HG03025 (cell line): Measurements from ENCODE around the gene ADRB2.

Source experiments
- ATAC-seq: cut with Tn5 transposase; IDR thresholded peaks from one replicate; pipeline ENCODE4 v1.9.1; 2021; ENCODE audit warnings: mild to moderate bottlenecking, moderate library complexity; ENCODE audit not compliant: unreplicated experiment, low FRiP score

The ADRB2 gene

DNA sequence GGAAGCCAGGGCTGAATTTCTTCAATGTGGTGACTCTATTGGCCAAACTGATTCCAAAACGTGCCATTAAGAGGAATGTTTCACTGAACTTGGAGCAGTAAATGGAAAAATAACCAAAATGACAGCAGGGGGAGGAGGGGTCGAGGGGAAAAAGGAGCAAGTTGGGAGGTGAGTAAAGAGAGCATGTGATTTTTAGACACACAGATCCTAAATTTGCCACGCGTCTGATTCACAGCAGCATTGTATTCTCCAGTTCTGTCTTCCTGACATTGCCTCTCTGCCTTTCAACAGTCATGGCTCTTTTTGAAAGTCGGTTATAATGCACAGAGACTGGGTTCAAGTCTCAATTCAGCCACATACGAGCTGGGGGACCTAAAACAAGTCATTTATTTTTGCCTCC lies 22.0 kb upstream of the ADRB2 start:
- ATAC-seq, result no peak

DNA sequence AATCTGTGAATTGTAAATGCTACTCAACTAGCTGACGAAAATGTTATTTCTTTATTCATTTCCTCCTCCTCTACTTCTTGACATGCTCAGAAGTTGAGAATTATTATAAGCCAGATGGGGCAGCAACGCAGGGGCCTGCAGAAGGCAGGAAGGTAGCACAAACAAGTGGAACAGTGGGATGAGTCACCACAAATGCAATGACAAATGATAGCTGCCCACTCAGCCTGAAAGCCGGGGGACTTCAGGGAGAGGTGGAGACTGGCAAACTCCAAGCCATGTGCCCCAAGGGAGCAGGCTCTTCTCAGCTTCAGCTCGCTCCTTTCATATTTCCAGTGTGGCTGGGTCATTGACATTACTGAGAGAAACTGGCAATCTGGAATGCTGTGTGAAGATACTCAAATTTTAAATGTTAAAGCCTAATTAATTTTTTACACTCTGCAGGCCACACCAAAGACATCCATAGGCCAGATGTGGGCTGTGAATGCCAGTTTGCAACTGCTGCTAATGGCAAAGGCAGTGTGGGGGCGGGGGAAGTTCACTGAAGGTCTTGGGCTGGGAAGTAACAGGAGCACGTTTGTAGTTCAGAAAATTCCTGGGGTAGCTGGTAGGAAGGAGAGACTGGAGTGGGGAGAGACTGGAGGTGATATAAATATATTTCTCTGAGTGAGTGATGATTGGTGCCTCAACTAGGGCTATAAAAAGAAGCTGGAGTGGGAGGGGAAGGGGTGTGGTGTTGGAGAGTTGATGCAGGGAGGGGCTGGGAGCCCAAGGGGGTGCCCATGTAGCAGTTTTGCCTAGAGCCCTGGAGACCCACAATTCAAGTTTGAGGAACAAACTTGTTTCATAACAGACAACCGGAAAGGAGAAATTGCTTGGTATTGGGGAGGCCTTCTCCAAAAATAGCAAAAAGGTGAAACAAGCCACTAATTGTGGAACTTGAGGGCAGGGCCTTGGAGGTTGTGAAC lies 20.8 kb upstream of the ADRB2 start:
- peak; percentile 29 for ATAC-seq

DNA sequence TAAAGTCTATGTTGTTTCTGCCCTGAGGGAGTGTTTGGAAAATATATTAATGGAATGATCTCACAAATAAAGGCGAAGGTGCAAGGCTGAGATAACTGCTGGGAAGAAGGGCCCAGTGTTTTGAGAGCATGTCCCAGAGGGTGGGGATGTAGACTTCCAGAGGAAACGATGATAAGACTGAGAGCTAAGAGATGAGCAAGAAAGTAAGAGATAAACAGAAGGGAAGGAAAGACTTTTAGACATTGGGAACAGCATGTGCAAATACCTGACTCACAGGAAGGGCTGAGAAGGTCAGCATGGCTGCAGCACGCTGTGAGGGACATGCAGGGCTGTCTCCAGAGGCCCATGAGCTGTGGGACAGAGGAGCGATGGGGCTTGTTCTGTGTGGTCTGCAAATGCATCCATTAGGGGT lies 19.9 kb upstream of the ADRB2 start:
- ATAC-seq, result no peak

DNA sequence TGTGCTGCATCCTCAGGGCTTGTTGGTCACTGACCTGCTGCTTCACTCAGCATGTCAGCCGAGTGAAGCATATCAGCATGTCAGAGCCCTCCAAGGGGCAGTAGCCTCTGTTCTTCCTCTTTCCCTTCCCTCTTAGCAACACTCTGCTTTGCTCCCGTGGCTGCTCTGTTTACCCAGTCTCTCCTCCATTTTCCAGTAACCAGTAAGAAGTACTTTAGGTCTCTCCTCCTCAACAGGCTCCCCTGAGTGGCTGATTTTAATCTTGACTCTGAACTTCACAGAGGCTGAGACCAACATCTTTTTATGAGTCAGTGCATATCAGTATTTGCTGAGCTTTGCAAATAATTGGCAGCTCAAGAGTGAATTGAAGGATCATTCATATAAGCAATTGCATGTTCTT lies 18.6 kb upstream of the ADRB2 start:
- ATAC-seq, result no peak

DNA sequence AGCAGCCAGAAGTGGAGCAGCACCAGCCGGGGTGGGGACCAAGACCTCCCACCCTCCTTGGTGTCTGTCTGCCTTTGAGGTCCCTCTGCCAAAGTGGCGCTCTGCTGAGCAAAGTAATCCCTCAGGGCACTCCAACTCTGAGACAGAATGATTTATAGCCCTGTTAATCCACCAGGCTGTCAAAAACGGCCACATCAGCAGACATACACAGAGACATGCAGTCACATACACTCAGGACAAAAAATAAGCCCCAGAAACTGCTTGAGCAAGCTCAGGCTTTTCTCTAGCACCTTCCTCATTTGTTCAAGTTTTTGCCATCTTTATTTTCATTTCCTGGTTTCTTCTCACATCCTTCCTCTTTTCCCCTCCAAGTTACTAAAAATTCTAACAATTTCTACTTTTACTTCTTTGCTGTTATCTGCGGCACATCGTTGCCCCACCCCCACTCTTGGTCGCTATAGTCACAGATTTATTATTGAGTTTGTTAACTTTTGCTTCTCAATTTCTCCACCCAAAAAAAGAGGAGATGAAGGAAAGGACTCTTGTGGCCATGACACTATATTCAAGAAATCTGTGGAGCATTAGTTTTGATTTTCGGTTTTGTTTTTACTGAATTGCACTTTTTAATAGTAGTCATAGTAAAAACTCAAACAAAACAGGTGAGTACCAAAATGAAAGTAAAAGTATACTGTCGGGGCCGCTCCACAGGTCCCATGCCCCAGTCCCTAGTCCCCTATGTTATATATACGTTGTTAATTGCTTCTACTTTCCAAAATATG lies 17.4 kb upstream of the ADRB2 start:
- ATAC-seq, result peak; percentile 66

DNA sequence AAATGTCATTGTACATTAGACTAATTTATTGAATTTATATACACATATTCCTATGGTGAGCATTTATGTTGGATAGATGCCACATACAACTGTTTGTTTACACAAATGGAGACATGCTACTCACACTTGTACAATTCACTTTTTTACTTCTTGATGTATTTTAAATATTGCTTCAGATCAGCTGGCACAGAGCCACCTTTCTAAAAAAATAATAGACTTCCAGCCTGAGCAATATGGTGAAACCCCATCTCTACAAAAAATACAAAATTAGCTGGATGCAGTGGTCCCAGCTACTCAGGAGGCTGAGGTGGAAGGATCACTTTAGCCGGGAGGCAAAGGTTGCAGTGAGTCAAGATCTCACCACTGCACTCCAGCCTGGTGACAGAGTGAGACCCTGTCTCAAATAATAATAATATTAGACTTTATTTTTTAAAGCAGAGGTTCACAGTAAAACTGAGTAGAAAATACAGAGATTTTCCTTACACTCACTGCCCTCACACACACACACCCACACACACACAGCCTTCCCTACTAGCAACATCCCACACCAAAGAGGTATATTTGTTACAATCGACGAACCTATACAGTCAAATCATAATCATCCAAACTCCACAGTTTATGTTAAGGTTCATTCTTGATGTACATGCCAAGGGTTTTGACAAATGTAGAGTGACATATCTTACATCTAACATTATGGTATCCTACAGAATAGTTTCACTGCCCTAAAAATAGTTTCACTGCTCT lies 16.5 kb upstream of the ADRB2 start:
- ATAC-seq, result no peak

DNA sequence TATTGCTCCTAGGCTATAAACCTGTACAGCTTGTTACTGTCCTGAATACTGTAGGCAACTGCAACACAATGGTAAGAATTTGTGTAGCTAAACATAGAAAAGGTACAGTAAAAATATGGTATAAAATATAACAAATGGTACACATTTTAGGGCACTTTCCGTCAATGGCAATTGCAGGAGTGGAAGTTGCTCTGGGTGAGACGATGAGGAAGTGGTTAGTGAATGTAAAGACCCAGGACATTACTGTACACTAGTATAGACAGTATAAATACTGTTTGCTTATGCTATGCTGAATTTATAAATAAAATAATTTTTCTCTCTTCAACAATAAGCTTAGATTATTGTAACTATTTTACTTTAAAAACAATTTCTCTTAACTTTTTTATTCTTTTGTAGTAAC lies 15.6 kb upstream of the ADRB2 start:
- no peak for ATAC-seq

DNA sequence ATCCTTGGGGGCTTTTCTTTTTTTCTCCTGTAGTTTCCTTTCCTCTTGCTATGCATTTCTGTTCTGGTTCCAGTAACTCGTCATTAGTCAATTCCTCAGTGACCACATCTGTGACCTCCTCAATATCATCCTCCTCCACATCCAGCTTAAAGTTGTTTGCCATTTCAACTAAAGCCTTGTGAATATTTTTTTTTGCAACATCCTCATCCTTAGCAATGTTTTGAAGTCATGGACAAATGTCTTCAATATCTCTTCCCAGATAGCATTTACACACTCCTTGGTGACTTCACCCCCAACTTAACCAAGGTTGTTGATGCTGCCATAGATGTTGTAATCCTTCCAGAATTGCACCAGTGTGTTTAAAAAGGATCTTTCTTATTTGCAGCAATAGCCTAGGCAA lies 14.7 kb upstream of the ADRB2 start:
- no peak for ATAC-seq

DNA sequence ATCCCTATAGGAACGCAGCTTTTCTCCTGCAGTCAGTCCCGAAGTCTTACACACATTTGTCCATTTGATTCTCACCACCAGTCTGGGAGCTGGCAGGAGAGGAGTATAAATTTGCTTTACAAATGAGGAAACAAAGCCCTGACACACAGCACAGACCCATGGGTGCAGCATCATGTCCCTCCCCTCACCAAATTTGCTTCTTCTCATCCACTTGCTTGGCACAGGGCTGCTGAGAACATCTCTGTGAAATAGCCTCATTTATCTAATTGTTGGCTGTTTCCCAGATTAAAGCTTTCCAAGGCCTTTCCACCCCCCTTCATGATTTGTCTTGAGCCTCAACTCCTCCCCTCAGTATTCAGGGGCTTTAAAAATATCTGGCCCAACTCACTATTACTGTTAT lies 11.3 kb upstream of the ADRB2 start:
- no peak for ATAC-seq

DNA sequence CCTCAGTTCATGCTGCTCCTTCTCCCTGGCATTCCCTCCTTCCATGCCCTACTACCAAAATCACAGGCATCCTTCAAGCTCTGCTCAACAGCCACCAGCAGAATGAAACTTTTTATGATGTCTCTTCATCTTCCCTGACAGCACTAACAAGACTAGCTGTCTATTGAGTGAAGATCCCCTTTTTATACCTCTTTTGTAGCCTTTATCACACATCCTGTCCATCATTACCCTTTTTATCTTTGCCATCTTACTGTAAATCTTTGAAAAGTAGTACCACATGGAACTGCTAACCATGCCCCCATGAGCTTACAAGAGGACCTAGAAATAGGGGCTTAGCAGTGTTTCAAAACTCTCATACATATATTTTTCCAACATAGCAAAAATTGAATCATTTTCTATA lies 10.8 kb upstream of the ADRB2 start:
- no peak for ATAC-seq

DNA sequence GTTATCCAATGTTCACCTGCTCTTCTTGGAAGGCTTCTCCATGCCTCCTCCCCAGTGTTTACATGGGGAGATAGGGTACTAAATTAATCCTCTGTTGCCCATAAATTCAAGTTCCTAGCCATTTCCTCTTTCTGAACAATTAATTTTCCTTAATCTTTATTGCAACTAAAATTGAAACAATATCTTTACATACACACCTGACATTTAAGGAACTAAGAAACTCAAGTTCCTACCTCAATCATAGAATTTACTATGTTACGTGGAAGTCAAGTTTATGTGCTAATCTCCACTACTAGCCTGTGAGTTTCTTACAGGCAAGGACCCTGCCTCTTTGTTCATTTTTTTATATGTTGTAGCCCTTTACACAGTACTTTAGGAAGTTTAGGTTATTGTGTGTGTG lies 10.1 kb upstream of the ADRB2 start:
- ATAC-seq, result no peak

DNA sequence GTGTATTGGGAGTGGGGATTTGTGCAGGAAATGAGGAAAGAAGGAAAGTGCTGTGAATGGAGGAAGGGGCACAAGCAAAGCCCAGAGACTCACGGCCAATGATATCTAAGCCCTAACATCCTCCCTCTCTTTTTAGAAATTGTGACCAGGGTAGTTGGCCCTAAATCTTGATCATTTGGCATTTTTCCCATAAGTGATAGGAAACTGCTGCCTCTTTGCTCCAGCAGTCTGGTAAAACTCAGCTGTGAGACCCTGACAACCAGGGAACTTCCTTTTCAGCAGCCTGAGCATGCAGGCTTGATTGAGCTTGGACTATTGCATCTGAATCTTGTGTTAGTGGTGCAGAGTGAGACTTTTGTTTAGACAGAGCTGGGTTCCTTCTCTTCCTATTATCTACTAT lies 9.6 kb upstream of the ADRB2 start:
- no peak for ATAC-seq

DNA sequence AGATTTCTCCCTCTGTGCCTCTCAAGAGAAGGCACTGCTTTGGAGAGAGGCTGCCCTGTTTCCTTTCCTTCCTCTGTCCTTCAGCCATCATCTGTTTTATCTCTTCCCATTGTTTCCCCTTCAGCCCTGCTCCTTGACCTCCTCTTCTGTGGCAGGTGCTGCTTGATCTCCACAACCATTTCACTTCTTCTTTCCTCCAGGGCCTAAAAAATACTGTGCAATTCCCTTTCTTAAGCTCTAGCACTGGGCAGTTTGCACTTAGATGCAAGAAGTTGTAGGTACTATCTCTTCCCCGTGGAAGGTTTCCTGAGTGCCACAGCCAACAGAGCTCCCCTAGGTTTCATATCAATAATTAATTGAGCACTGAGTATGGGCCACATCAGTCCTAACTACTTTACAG lies 8.8 kb upstream of the ADRB2 start:
- no peak for ATAC-seq

DNA sequence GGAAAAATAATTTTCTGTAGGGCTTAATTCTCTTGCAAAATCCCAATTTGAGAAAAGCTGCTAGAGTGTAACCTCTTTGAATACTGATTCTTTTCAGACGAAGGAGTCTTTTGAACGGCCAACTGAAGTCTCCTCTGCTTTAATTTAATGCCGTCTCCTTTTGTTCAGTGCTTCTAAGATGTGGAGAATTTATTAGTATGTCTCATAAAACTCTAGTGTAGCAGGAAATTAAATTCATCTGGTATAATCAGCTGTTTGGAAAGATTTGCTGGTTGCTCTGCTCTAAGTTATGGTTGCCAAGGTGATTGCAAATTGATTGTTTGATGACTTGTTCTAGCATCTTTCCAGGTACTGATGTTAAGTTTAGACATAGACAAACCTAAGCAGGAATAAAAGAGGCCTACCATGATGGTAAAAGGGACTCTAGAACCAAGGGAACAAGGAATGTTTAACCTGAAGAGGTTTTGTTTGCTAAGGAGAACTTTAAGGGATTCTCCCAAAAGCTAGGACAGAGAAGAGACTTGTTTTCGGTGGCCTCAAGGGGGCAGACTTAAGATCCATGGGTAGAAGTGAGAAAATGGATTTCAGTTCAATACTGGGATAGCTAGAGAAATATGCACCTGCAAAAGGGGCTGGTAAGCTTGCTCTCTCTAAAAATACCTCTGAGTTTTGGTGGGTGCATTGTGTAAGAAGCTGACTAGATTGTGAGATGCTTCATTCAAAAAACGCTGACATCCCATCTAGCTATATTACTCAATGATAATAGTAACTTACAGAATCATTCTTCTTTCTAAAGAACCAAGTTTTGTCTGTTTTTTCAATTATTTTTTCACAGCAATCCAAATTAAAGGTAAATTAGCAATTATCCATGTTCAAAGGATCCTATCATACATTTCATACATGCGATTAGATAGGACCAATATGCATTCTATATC lies 5.7 kb upstream of the ADRB2 start:
- no peak for ATAC-seq

DNA sequence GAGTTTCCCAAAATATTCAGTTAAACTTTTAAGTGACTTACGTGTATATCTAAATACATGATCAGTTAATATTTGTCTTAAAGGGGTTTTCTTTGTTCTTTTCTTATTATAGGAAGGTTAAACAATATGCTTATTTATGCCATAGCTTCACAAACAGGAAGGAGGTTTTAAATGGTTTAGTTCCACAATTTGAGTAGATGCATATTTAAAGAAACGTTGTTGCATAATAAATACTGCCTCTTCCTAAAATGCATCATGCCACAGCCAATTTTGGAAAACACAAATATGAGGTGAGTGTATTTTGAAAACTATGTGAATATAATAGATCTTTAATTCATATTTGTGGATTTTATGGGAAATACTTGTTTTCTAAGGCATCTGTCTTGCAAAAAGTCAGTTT lies 2.5 kb upstream of the ADRB2 start:
- no peak for ATAC-seq

DNA sequence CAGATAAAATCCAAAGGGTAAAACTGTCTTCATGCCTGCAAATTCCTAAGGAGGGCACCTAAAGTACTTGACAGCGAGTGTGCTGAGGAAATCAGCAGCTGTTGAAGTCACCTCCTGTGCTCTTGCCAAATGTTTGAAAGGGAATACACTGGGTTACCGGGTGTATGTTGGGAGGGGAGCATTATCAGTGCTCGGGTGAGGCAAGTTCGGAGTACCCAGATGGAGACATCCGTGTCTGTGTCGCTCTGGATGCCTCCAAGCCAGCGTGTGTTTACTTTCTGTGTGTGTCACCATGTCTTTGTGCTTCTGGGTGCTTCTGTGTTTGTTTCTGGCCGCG lies 727 bp upstream of the ADRB2 start:
- ATAC-seq, result peak; percentile 13

DNA sequence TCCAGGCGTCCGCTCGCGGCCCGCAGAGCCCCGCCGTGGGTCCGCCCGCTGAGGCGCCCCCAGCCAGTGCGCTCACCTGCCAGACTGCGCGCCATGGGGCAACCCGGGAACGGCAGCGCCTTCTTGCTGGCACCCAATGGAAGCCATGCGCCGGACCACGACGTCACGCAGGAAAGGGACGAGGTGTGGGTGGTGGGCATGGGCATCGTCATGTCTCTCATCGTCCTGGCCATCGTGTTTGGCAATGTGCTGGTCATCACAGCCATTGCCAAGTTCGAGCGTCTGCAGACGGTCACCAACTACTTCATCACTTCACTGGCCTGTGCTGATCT lies 294 bp downstream of the ADRB2 start:
- no peak for ATAC-seq

DNA sequence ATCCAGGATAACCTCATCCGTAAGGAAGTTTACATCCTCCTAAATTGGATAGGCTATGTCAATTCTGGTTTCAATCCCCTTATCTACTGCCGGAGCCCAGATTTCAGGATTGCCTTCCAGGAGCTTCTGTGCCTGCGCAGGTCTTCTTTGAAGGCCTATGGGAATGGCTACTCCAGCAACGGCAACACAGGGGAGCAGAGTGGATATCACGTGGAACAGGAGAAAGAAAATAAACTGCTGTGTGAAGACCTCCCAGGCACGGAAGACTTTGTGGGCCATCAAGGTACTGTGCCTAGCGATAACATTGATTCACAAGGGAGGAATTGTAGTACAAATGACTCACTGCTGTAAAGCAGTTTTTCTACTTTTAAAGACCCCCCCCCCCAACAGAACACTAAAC lies 1.3 kb downstream of the ADRB2 start:
- no peak for ATAC-seq

DNA sequence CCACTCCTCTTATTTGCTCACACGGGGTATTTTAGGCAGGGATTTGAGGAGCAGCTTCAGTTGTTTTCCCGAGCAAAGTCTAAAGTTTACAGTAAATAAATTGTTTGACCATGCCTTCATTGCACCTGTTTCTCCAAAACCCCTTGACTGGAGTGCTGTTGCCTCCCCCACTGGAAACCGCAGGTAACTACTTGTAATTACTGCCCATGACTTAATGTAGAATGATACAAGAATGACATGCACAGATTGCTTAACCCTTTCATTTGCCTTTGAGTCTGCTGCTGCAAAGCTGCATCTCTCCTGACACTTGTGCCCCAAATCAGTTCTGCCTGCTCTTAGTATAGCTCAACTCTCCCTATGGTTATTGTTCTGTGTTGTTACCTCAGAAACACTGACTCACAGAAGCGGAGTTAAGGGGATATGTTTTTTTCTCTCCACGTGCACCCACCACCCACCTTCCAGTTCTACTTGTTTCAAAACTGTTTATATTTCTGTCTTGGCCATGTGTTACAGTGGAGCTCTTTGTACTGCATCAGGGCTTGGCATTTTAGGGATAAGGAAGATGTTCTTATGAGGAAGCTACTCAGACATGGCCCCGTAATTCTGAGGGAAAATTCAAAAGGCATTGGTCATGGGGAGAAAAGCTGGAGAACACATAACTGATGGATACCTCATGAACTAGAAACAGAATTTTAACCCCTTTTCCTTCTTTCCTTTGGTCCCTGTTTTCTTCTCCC lies 2.3 kb downstream of the ADRB2 start:
- no peak for ATAC-seq

DNA sequence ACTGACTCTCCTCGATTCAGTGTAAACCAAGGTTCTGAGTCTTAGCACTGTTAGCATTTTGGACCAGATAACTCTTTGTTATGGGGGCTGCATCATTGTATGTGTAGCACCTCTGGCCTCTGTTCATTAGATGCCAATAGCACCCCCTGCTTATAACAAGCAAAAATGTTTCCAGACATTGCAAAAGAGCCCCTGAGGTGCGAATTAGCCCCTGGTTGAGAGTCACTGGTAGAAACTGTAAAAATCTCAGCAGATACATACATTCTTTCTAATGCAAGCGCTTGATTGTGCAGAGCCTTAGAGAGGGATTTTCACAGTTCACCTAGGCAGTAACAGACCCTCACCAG lies 2.8 kb downstream of the ADRB2 start:
- ATAC-seq, result no peak
